ENCODE measurements around the gene CEP112. TPM values are rescaled to one million over a fixed set of nuclear protein-coding genes. Genes with fewer than 3 reads are reported as not detected.

Gene CEP112
- total and polyA plus RNA-seq, 4 donors, result 1.1 to 4.9 (median 1.4) TPM

GRCh38 chr17:66123163-66123562 lies 68.8 kb downstream of the CEP112 start:
- no peak for TF ChIP-seq FOXA2 (IDR thresholded peaks at IDR 0.05)
- TF ChIP-seq JUND (IDR thresholded peaks at IDR 0.05), result no peak
- no peak for TF ChIP-seq RXRA (IDR thresholded peaks at IDR 0.05)
- no peak for TF ChIP-seq HNF4A (conservative IDR thresholded peaks at IDR 0.05)
- TF ChIP-seq REST (IDR thresholded peaks at IDR 0.05), result no peak
- TF ChIP-seq FOXA1 (IDR thresholded peaks at IDR 0.05), result no peak
- no peak for TF ChIP-seq MAX (IDR thresholded peaks at IDR 0.05)
- TF ChIP-seq SP1 (IDR thresholded peaks at IDR 0.05), result no peak
- TF ChIP-seq NR2F2 (IDR thresholded peaks at IDR 0.05), result no peak
- no peak for TF ChIP-seq HNF4G (IDR thresholded peaks at IDR 0.05)
- TF ChIP-seq CTCF (IDR thresholded peaks at IDR 0.05; ENCODE audit: low read depth, low read length, missing input control), result no peak
- no peaks in the 10 kb centered on the region for H3K36me3 ChIP-seq (ENCODE audit: control insufficient read depth in 4 of 4, insufficient read depth in 3 of 4, low read depth in 1 of 4, low read length in 3 of 4)
- no peaks in the 10 kb centered on the region for H3K9me3 ChIP-seq (ENCODE audit: control insufficient read depth in 4 of 4, low read length in 3 of 4)
- 98% methylated on average over 1 of the region's 1 CpG for WGBS
- no peaks in the 10 kb centered on the region for H3K27me3 ChIP-seq (ENCODE audit: control insufficient read depth in 4 of 4, insufficient read depth in 4 of 4, low read length in 3 of 4)
- no peak for DNase-seq (ENCODE audit: low spot score)
- no peaks in the 10 kb centered on the region for H3K4me1 ChIP-seq (ENCODE audit: control insufficient read depth in 4 of 4, insufficient read depth in 4 of 4, low read length in 3 of 4)
- no peak overlapping the region for H3K4me3 ChIP-seq (ENCODE audit: low read depth in 1 of 3, low read length in 3 of 3)
- no peak overlapping the region for H3K9ac ChIP-seq (ENCODE audit: low read depth in 1 of 2, low read length in 2 of 2)
- H3K27ac ChIP-seq (ENCODE audit: low read depth in 1 of 2, low read length in 2 of 2), result no peak overlapping the region

GRCh38 chr17:66115246-66115645 lies 76.7 kb downstream of the CEP112 start:
- no peak for TF ChIP-seq RXRA (IDR thresholded peaks at IDR 0.05)
- no peak for TF ChIP-seq TAF1 (conservative IDR thresholded peaks at IDR 0.05)
- no peak for TF ChIP-seq EGR1 (IDR thresholded peaks at IDR 0.05; ENCODE audit: low read depth in 2 of 2)
- no peak for TF ChIP-seq NR2F2 (IDR thresholded peaks at IDR 0.05)
- TF ChIP-seq JUND (IDR thresholded peaks at IDR 0.05), result no peak
- TF ChIP-seq RAD21 (IDR thresholded peaks at IDR 0.05), result no peak
- no peak for TF ChIP-seq GABPA (IDR thresholded peaks at IDR 0.05 in 1 of 2, conservative IDR thresholded peaks at IDR 0.05 in 1 of 2)
- H3K27ac ChIP-seq (ENCODE audit: low read depth in 1 of 2, low read length in 2 of 2), result no peak overlapping the region
- H3K36me3 ChIP-seq (ENCODE audit: control insufficient read depth in 4 of 4, insufficient read depth in 3 of 4, low read depth in 1 of 4, low read length in 3 of 4), result no peaks in the 10 kb centered on the region
- no peaks in the 10 kb centered on the region for H3K4me1 ChIP-seq (ENCODE audit: control insufficient read depth in 4 of 4, insufficient read depth in 4 of 4, low read length in 3 of 4)
- H3K9me3 ChIP-seq (ENCODE audit: control insufficient read depth in 4 of 4, low read length in 3 of 4), result peaks cover 0 to 3% (median 0%) of the 10 kb centered on the region in 4 donors
- no peak overlapping the region for H3K9ac ChIP-seq (ENCODE audit: low read depth in 1 of 2, low read length in 2 of 2)
- no peak overlapping the region for H3K4me3 ChIP-seq (ENCODE audit: low read depth in 1 of 3, low read length in 3 of 3)
- WGBS, result 91% methylated on average over 2 of the region's 2 CpGs
- no peaks in the 10 kb centered on the region for H3K27me3 ChIP-seq (ENCODE audit: control insufficient read depth in 4 of 4, insufficient read depth in 4 of 4, low read length in 3 of 4)
- no peak for DNase-seq (ENCODE audit: low spot score)

Data from liver (tissue), 9 donors.